Small intestine (tissue), 7 donors: Measurements from ENCODE around the gene ING5. TPM values are rescaled to one million over a fixed set of nuclear protein-coding genes. Genes with fewer than 3 reads are reported as not detected.

ENCODE experiments used
- DNase-seq, 2 donors: peaks; one replicate each; pipeline versions ENCODE4 v3.0.0 to v3.0.0-alpha.2; 2013
- FAIRE-seq: peaks from 2 replicates; lab custom pipeline; 2012; peaks lifted over from hg19 to GRCh38; lab: Jason Lieb, UNC
- H3K27ac ChIP-seq, 3 donors: one replicate each; pipeline ENCODE4 v1.5.1; 2013; ENCODE audit warnings: low read length in 2 of 3, mild to moderate bottlenecking in 2 of 3, control low read depth in 1 of 3, inconsistent platforms in 1 of 3, low read depth in 1 of 3, moderate library complexity in 1 of 3
- H3K27me3 ChIP-seq, 3 donors: one replicate each; pipeline ENCODE4 v1.6.1; 2013; ENCODE audit warnings: low read length in 3 of 3, inconsistent platforms in 1 of 3; ENCODE audit not compliant: control insufficient read depth in 3 of 3, insufficient read depth in 3 of 3
- H3K36me3 ChIP-seq, 3 donors: one replicate each; pipeline ENCODE4 v1.6.1; 2013; ENCODE audit warnings: low read length in 3 of 3, inconsistent platforms in 1 of 3, low read depth in 1 of 3, mild to moderate bottlenecking in 1 of 3, moderate library complexity in 1 of 3; ENCODE audit not compliant: control insufficient read depth in 3 of 3, insufficient read depth in 2 of 3
- H3K4me1 ChIP-seq, 3 donors: one replicate each; pipeline ENCODE4 v1.6.1; 2013; ENCODE audit warnings: low read length in 2 of 3, inconsistent platforms in 1 of 3, low read depth in 1 of 3, mild to moderate bottlenecking in 1 of 3, moderate library complexity in 1 of 3; ENCODE audit not compliant: control insufficient read depth in 3 of 3, insufficient read depth in 2 of 3
- H3K4me3 ChIP-seq, 3 donors: one replicate each; pipeline ENCODE4 v1.5.1; 2013; ENCODE audit warnings: low read length in 3 of 3, control low read depth in 1 of 3, inconsistent platforms in 1 of 3, low read depth in 1 of 3, mild to moderate bottlenecking in 1 of 3, moderate library complexity in 1 of 3
- H3K9me3 ChIP-seq, 2 donors: one replicate each; pipeline ENCODE4 v1.6.1; 2013; ENCODE audit warnings: low read depth in 1 of 2, low read length in 1 of 2; ENCODE audit not compliant: control insufficient read depth in 2 of 2, insufficient read depth in 1 of 2
- WGBS, 3 donors: extraction: QIAGEN DNeasy Blood & Tissue Kit; methylation state at CpG; one replicate each; pipeline ENCODE4 v1.1.7; 2013; 5-methylcytosine and 5-hydroxymethylcytosine counted together
- polyA plus RNA-seq, 4 donors: library from polyadenylated mRNA; stranded (reverse) in 3 of 4; unstranded in 1 of 4; fragments of 200-250 nt in 3 of 4; fragments of 120-200 nt in 1 of 4; gene quantifications; one replicate each; pipeline versions ENCODE4 v1.2.1 to v1.2.3, GENCODE V29; 2013
- donor health status: healthy with polysubstance abuse.
- donor health status: control.
- donor health status: control.
- donor health status: Bipolar disorder and iron deficiency.
- donor health status: healthy.

ING5 gene
- polyA plus RNA-seq, 4 donors, result 20.3 to 44.5 (median 35.4) TPM

DNA sequence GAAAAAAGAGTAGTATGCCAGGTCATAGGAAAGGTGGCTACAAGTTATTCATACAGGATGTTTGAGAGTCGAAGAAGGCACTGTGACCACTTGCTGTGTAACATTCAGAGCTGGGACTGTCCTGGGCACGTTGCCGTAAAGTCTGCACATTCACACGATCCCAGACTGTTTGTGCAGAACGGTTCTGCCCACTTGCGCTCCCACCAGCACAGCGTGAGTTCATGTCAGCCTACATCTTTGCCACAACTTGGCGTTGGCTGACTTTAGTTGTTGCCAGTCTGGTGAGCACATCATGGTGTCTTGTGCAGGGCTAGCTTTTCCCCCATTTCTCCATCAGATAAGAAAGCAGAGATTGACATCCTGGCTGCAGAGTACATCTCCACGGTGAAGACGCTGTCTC lies 7.0 kb downstream of the ING5 start:
- Histone ChIP-seq H3K27ac (no peak overlapping the region), H3K36me3 (peaks cover 18 to 86% (median 21%) of the 10 kb centered on the region in 3 donors)
- WGBS, 3 donors, result 89 to 91% (median 90%) methylated on average over 10 of the region's 10 CpGs

DNA sequence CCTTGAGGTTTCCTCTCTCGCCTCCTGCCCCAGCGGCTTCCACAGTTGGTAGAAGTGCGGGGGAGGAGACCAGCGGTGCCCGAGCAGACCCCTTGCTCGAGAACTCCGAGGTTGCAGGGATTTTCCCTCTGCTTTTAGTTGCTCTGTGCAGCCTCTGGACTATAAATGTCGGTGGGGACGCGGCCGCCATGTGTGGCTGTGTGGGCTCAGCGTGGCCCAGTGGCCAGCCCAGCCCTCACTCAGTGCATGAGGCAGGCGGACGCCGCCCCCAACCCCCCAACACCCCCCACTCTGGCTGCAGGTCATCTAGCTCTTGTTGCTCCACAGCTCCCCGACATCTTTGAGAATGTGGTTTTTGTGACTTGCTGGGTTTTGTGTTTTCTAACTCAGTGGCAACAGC lies 17.3 kb downstream of the ING5 start:
- Histone ChIP-seq H3K4me1 (no peaks in the 10 kb centered on the region), H3K9me3 (peaks cover 0 to 41% of the 10 kb centered on the region in 2 donors), H3K36me3 (peaks cover 18 to 84% (median 24%) of the 10 kb centered on the region in 3 donors), H3K27ac (no peak overlapping the region), H3K27me3 (no peaks in the 10 kb centered on the region), H3K4me3 (no peak overlapping the region)
- 96 to 99% (median 98%) methylated on average over 16 of the region's 16 CpGs for WGBS, 3 donors
- FAIRE-seq, result no peak
- no peak for DNase-seq

More for the DNA sequence above, 7.0 kb downstream of the ING5 start:
- DNase-seq (no peak), FAIRE-seq (no peak)
- Histone ChIP-seq H3K4me1 (no peaks in the 10 kb centered on the region), H3K4me3 (no peak overlapping the region), H3K27me3 (no peaks in the 10 kb centered on the region), H3K9me3 (peaks cover 0 to 12% of the 10 kb centered on the region in 2 donors)

DNA sequence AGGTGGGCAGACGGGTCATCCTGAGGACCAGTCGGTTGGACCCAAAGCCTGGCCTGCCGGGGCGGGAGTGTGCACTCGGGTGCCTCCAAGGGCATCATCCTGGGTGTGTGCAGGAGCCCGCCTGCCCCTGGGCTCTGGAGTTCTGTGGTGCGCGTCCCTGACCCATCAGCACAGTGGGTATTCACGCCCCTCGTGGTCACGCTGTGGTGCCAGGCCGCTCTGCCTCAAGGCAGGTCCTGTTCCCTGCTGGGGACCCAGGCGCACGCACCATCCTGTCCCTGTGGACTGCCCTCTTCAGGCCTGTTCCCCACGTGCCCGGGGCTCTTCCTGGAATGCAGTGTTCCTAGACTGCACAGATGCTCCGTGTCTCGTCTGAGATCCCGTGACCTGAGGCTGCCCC lies 18.3 kb downstream of the ING5 start:
- Histone ChIP-seq H3K36me3 (peaks cover 18 to 88% (median 24%) of the 10 kb centered on the region in 3 donors), H3K4me1 (no peaks in the 10 kb centered on the region), H3K4me3 (no peak overlapping the region), H3K27me3 (no peaks in the 10 kb centered on the region), H3K9me3 (peaks cover 0 to 45% of the 10 kb centered on the region in 2 donors), H3K27ac (no peak overlapping the region)
- WGBS, 3 donors, result 96 to 98% (median 97%) methylated on average over 17 to 19 of the region's 19 CpGs
- no peak for DNase-seq
- no peak for FAIRE-seq

DNA sequence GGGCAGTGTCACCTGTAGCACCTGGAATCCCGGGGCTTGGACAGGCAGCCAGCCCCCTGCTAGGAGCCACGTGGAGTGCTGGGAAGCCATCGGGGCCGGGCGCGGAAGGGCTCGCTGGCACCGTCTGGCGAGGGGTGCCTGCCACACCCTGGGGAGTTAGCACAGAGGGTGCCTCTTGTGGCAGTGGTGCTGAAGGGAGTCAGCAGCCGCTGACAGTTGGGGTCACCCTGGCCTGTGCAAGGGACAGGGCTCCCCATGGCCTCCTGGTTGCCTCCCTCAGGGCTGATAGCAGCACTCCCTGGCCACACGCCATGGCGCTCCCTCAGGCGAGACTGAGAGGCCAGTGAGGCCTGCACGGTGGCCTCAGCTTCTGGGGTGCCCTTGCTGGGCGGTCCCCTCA lies 18.7 kb downstream of the ING5 start:
- peaks cover 0 to 45% of the 10 kb centered on the region in 2 donors for H3K9me3 ChIP-seq
- no peak for DNase-seq
- WGBS, 3 donors, result 91 to 97% (median 97%) methylated on average over 13 to 15 of the region's 15 CpGs
- no peak overlapping the region for H3K4me3 ChIP-seq
- FAIRE-seq, result no peak
- H3K36me3 ChIP-seq, result peaks cover 18 to 87% (median 24%) of the 10 kb centered on the region in 3 donors
- no peaks in the 10 kb centered on the region for H3K27me3 ChIP-seq
- no peak overlapping the region for H3K27ac ChIP-seq
- no peaks in the 10 kb centered on the region for H3K4me1 ChIP-seq

DNA sequence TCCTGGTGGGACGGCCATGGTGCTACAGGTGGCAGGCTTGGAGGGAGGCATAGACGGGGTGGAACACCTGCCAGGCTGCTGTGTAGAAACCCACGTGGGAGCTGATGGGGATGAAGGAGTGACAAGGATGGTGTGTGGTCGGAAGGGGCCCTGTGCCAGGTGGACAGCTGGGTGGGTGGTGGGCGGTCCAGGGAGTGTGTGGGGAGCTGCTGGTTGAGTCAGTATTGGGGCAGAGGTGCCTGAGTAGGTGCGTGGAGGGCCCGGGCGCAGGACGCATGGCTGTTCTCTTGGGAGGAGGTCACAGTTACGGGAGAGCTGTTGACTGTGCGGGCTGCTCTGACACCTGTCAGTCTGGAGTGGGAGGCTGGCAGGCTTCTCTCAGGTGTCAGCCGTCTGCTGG lies 20.0 kb downstream of the ING5 start:
- no peaks in the 10 kb centered on the region for H3K27me3 ChIP-seq
- H3K4me1 ChIP-seq, result no peaks in the 10 kb centered on the region
- H3K27ac ChIP-seq, result no peak overlapping the region
- H3K36me3 ChIP-seq, result peaks cover 14 to 85% (median 22%) of the 10 kb centered on the region in 3 donors
- DNase-seq (no peak), FAIRE-seq (no peak)
- WGBS, 3 donors, result 95 to 99% (median 97%) methylated on average over 12 of the region's 12 CpGs
- H3K9me3 ChIP-seq, result peaks cover 0 to 45% of the 10 kb centered on the region in 2 donors
- H3K4me3 ChIP-seq, result no peak overlapping the region

DNA sequence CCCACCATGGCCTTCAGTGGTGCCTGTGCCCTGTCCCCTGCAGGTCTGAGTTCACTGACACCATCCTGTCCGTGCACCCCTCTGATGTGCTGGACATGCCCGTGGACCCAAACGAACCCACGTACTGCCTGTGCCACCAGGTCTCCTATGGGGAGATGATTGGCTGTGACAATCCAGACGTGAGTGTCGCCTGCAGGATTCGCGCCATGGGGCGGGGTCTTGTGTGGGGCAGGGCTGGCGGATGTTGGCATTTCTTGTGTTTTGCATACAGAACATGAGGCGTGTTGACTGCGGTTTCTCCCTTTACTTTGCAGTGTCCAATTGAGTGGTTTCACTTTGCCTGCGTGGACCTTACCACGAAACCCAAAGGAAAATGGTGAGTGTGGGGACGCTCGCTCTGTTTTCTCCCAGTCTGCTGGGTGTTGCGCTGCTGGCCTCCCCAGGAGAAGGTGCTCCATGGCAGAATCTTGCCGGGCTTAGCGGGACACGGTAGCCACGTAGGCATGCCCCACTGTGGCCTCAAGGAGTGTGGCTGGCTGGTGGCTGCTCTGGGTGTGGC lies 21.1 kb downstream of the ING5 start:
- FAIRE-seq (no peak), DNase-seq (no peak)
- H3K9me3 ChIP-seq, result peaks cover 0 to 45% of the 10 kb centered on the region in 2 donors
- H3K36me3 ChIP-seq, result peaks cover 14 to 84% (median 22%) of the 10 kb centered on the region in 3 donors
- H3K27me3 ChIP-seq, result no peaks in the 10 kb centered on the region
- H3K4me1 ChIP-seq, result no peaks in the 10 kb centered on the region
- H3K4me3 ChIP-seq, result no peak overlapping the region
- whole genome bisulfite sequencing, 3 donors, result 95 to 99% (median 98%) methylated on average over 21 of the region's 21 CpGs
- no peak overlapping the region for H3K27ac ChIP-seq

DNA sequence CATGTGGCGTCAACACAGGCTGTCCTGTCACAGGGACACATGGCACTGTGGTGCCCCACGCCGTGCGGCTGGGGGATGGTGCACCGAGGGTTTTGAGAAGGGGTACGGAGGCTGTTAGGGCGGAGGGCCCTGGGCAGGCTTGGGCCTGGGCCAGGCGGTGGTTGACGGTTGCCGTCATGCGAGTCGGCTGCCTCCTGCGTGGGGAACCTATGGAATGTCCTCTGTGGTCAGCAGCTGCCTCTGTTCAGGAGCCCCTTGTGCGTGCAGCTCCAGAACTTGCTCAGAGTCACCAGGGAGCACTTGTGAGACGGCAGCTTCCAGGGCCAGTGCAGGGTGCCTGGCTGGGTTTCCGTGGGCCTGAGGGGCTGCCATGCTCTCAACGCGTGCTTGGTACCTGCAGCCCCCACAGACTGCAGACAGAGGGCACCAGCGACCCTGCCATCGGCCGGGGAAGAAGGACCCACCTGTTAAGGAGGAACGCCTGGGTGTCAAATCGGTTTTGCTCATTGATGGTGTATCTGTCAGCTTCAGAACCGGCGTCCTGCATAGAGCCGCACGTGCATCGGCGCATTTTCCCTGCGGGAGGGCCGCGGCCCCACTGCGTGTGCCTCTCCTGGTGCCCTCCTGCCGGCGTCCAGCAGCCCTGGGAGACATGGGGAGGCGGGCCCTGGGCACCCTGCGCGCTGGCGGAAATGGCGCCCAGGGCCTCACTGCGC lies 22.6 kb downstream of the ING5 start:
- H3K9me3 ChIP-seq, result peaks cover 0 to 45% of the 10 kb centered on the region in 2 donors
- peaks cover 6 to 79% (median 22%) of the 10 kb centered on the region in 3 donors for H3K36me3 ChIP-seq

DNA sequence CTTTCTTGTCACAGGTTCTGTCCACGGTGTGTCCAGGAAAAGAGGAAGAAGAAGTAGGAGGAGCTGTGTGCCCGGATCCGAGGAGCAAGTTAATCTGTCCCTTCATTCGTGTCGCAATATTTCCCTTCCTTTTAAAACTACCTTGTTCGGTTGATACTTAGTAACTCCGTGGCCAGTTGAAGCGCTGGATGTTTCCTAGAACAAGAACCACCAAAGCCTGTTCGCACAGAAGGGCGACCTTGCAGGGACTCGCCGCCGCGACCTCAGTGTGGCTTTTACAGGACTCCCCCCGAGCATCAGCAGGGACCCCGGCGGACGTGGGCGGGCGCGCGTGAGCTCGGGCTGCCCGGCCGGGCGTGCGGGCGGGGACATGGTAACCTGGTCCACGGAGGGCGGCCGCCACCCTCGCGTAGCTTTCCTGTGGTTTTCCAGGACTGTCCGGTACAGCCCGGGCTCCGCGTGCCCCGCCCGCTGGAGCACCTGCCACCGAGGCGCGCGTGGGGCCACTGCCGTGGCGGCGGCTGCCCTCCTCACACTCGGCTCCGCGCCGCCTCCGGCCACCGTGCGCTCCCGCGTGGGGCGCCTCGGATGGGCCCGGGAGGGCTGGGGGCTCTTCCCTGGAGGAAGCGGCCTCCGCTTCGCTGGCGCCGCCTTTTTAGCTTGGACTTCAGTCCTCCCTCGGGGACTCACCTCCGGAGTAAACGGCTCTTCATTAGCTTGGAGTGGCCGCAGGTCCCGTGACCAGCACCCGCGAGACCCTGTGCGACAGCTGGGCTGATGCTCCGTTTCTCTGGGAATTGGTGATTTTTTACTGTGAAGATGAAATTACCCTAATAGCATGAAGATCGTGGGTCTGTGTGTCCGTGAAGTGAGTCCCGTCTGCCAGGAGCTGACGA lies 23.4 kb downstream of the ING5 start:
- H3K9me3 ChIP-seq, result peaks cover 0 to 45% of the 10 kb centered on the region in 2 donors
- no peak overlapping the region for H3K27ac ChIP-seq
- H3K27me3 ChIP-seq, result no peaks in the 10 kb centered on the region
- 96 to 97% (median 96%) methylated on average over 70 to 76 of the region's 76 CpGs for WGBS, 3 donors
- no peak for DNase-seq
- no peaks in the 10 kb centered on the region for H3K4me1 ChIP-seq
- H3K4me3 ChIP-seq, result no peak overlapping the region
- FAIRE-seq, result no peak
- peaks cover 4 to 71% (median 18%) of the 10 kb centered on the region in 3 donors for H3K36me3 ChIP-seq

More for the DNA sequence above, 22.6 kb downstream of the ING5 start:
- H3K4me3 ChIP-seq, result no peak overlapping the region
- DNase-seq (no peak), FAIRE-seq (no peak)
- no peak overlapping the region for H3K27ac ChIP-seq
- WGBS, 3 donors, result 97% methylated on average over 41 of the region's 41 CpGs
- no peaks in the 10 kb centered on the region for H3K4me1 ChIP-seq
- no peaks in the 10 kb centered on the region for H3K27me3 ChIP-seq
